GM19239 (cell line): ENCODE measurements around the gene WBP4.
"Not testable (repeated sequence)": the region's sequence is repeated elsewhere in the genome, so short reads cannot be mapped to it uniquely, and the experiment has no call there.

Experiments used
- DNase-seq: peaks from one replicate; pipeline ENCODE4 v3.0.0; 2011; ENCODE audit warnings: low spot score; ENCODE audit not compliant: insufficient read length
- FAIRE-seq: peaks from 2 replicates; lab custom pipeline; 2011; peaks lifted over from hg19 to GRCh38; lab: Jason Lieb, UNC

The WBP4 gene

GRCh38 chr13:41042419-41042818, 18.9 kb upstream of the WBP4 start:
- DNase-seq, FAIRE-seq: not testable (repeated sequence)

GRCh38 chr13:41048640-41049039, 12.7 kb upstream of the WBP4 start:
- DNase-seq (no peak), FAIRE-seq (no peak)

- DNase-seq, result no peak
- FAIRE-seq, result no peak
These were observed 11.5 kb upstream of the WBP4 start for GRCh38 chr13:41049480-41050440.

GRCh38 chr13:41052441-41052840, 8.9 kb upstream of the WBP4 start:
- DNase-seq (no peak), FAIRE-seq (no peak)

GRCh38 chr13:41053384-41053826, 7.9 kb upstream of the WBP4 start:
- DNase-seq (no peak), FAIRE-seq (peak; percentile 91)

- FAIRE-seq, result peak; percentile 94
These were observed 7.0 kb upstream of the WBP4 start for GRCh38 chr13:41054212-41054877.

GRCh38 chr13:41054919-41055619, 6.2 kb upstream of the WBP4 start:
- DNase-seq (no peak), FAIRE-seq (peak; percentile 47)

More at GRCh38 chr13:41054212-41054877, 7.0 kb upstream of the WBP4 start:
- no peak for DNase-seq

GRCh38 chr13:41056194-41056593, 5.1 kb upstream of the WBP4 start:
- DNase-seq (no peak), FAIRE-seq (no peak)

- FAIRE-seq, result no peak
- no peak for DNase-seq
These were observed 4.2 kb upstream of the WBP4 start for GRCh38 chr13:41056826-41057711.

GRCh38 chr13:41058295-41059070, 2.8 kb upstream of the WBP4 start:
- no peak for FAIRE-seq
- no peak for DNase-seq

GRCh38 chr13:41059456-41060081, 1.7 kb upstream of the WBP4 start:
- no peak for FAIRE-seq

GRCh38 chr13:41060082-41060723, 1.1 kb upstream of the WBP4 start:
- FAIRE-seq (no peak), DNase-seq (peak; percentile 31)

More at GRCh38 chr13:41059456-41060081, 1.7 kb upstream of the WBP4 start:
- DNase-seq, result no peak

- FAIRE-seq (no peak), DNase-seq (peak; percentile 17)
These were observed 610 bp upstream of the WBP4 start for GRCh38 chr13:41060724-41061074.

GRCh38 chr13:41061914-41062837, 867 bp downstream of the WBP4 start:
- no peak for FAIRE-seq
- no peak for DNase-seq

- FAIRE-seq, result no peak
- DNase-seq, result no peak
These were observed 3.2 kb downstream of the WBP4 start for GRCh38 chr13:41064493-41064892.

- no peak for FAIRE-seq
- no peak for DNase-seq
These were observed 3.8 kb downstream of the WBP4 start for GRCh38 chr13:41065078-41065477.

GRCh38 chr13:41074523-41074922, 13.2 kb downstream of the WBP4 start:
- no peak for DNase-seq
- FAIRE-seq, result no peak
